BJ (cell line): ENCODE measurements around the gene ZNF135. TPM values are rescaled to one million over a fixed set of nuclear protein-coding genes. Genes with fewer than 3 reads are reported as not detected.
A peak's percentile ranks its signal among the peaks of the same experiment; 100 is the strongest.

Source experiments
- CTCF ChIA-PET: fragments of 350-600 bp; formaldehyde crosslinking; extraction: SDS; loops from one replicate; lab custom pipeline; 2021; ENCODE audit warnings: antibody characterized with exemption, inconsistent platforms; lab: Yijun Ruan, JAX
- POLR2A ChIA-PET: fragments of 300-600 bp; sonication (Branson Sonifier 250); formaldehyde crosslinking; extraction: SDS; loops from one replicate; lab custom pipeline; 2021; ENCODE audit warnings: antibody characterized with exemption; lab: Charles Lee
- DNase-seq: peaks from one replicate; pipeline ENCODE4 v3.0.0-alpha.2; 2011; ENCODE audit warnings: low read depth
- H3K27me3 ChIP-seq: 2 replicates; pipeline ENCODE4 v1.6.0; 2011; ENCODE audit warnings: low read length; ENCODE audit not compliant: control insufficient read depth, insufficient read depth
- H3K36me3 ChIP-seq: 2 replicates; pipeline ENCODE4 v1.5.1; 2011; ENCODE audit warnings: low read length; ENCODE audit not compliant: control insufficient read depth, insufficient read depth
- H3K4me3 ChIP-seq: 2 replicates; pipeline ENCODE4 v1.5.1; 2011; ENCODE audit warnings: low read depth, mild to moderate bottlenecking, control low read depth, low read length
- CTCF ChIP-seq: IDR thresholded peaks from 2 replicates; pipeline ENCODE4 v1.5.1; 2011; ENCODE audit warnings: low read depth, mild to moderate bottlenecking, control low read depth, inconsistent platforms, low read length, moderate library complexity; ENCODE audit not compliant: insufficient read depth
- polyA plus RNA-seq: library from polyadenylated mRNA; depleted of rRNA; stranded (reverse); fragments of >200 nt; gene quantifications from 2 replicates; pipeline ENCODE4 v1.2.3, GENCODE V29; 2011

Gene ZNF135
- polyA plus RNA-seq, 1 experiment = 6.8 TPM

- TF ChIP-seq CTCF = no peak
- Histone ChIP-seq H3K27me3 (no peaks in the 10 kb centered on the region), H3K36me3 (no peaks in the 10 kb centered on the region), H3K4me3 (no peak overlapping the region)
- ChIA-PET POLR2A (no interaction called here), CTCF (no interaction called here)
- DNase-seq = no peak
These were observed 36.2 kb downstream of the ZNF135 start for GRCh38 chr19:58095328-58095727.

- ChIA-PET POLR2A (no interaction called here), CTCF (no interaction called here)
- no peaks in the 10 kb centered on the region for H3K27me3 ChIP-seq
- no peak overlapping the region for H3K4me3 ChIP-seq
- no peaks in the 10 kb centered on the region for H3K36me3 ChIP-seq
- TF ChIP-seq CTCF = no peak
- no peak for DNase-seq
These were observed 37.8 kb downstream of the ZNF135 start for GRCh38 chr19:58096884-58097283.

- Histone ChIP-seq H3K27me3 (no peaks in the 10 kb centered on the region), H3K4me3 (peak overlapping the region; percentile 68), H3K36me3 (no peaks in the 10 kb centered on the region)
- DNase-seq = no peak
- POLR2A ChIA-PET = no interaction called here
- CTCF ChIA-PET = no interaction called here
- no peak for TF ChIP-seq CTCF
These were observed 38.3 kb downstream of the ZNF135 start for GRCh38 chr19:58097349-58097748.

GRCh38 chr19:58097781-58098681, 38.9 kb downstream of the ZNF135 start, which contains the start of gene ZSCAN18:
TSS of gene ZSCAN18 (minus strand) at chr19:58098231. CDS start at chr19:58090267, 7,964 bp downstream.
- POLR2A ChIA-PET = no interaction called here
- H3K4me3 ChIP-seq = peak within 1 kb of the TSS; percentile 68
- DNase-seq = peak; percentile 71
- no peaks in the 10 kb centered on the region for H3K36me3 ChIP-seq
- TF ChIP-seq CTCF = no peak
- CTCF ChIA-PET = no interaction called here
- H3K27me3 ChIP-seq = no peaks in the 10 kb centered on the region

GRCh38 chr19:58098682-58098998, 39.6 kb downstream of the ZNF135 start:
- no peaks in the 10 kb centered on the region for H3K36me3 ChIP-seq
- DNase-seq = no peak
- ChIA-PET CTCF (no interaction called here), POLR2A (no interaction called here)
- no peak for TF ChIP-seq CTCF
- H3K4me3 ChIP-seq = peak overlapping the region; percentile 68
- H3K27me3 ChIP-seq = no peaks in the 10 kb centered on the region
